ENCODE data around the gene GMCL2.

The GMCL2 gene

DNA sequence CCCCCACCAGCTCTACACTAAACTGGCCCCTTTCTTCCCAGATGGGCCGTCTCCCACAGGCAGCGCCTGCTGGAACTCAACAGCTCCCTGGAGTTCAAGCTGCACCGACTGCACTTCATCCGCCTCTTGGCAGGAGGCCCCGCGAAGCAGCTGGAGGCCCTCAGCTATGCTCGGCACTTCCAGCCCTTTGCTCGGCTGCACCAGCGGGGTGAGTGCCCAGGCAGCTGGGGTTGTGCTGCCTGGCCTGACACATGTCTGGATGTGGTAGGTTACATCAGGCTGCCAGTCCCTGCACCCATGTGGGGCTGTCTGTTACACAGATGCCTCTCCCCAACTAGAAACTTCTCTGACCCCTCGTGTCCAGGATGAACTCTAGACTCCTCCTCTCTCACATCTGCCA lies 43.3 kb downstream of the GMCL2 start:
- Mint-ChIP-seq H3K36me3 (ENCODE audit: low read depth) (peaks cover 66% of the 10 kb centered on the region), H3K27me3 (ENCODE audit: low read depth) (no peaks in the 10 kb centered on the region), H3K4me3 (peak overlapping the region in 1 of 3 experiments; percentile 17), H3K9me3 (no peaks in the 10 kb centered on the region), H3K4me1 (peaks cover 33% of the 10 kb centered on the region), H3K27ac (peak overlapping the region in 2 of 3 experiments; percentile 77 to 78)
- TF ChIP-seq, protein P1, sequence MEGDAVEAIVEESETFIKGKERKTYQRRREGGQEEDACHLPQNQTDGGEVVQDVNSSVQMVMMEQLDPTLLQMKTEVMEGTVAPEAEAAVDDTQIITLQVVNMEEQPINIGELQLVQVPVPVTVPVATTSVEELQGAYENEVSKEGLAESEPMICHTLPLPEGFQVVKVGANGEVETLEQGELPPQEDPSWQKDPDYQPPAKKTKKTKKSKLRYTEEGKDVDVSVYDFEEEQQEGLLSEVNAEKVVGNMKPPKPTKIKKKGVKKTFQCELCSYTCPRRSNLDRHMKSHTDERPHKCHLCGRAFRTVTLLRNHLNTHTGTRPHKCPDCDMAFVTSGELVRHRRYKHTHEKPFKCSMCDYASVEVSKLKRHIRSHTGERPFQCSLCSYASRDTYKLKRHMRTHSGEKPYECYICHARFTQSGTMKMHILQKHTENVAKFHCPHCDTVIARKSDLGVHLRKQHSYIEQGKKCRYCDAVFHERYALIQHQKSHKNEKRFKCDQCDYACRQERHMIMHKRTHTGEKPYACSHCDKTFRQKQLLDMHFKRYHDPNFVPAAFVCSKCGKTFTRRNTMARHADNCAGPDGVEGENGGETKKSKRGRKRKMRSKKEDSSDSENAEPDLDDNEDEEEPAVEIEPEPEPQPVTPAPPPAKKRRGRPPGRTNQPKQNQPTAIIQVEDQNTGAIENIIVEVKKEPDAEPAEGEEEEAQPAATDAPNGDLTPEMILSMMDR (IDR thresholded peaks at IDR 0.05; ENCODE audit: unreplicated experiment in 3 of 3): no peak

DNA sequence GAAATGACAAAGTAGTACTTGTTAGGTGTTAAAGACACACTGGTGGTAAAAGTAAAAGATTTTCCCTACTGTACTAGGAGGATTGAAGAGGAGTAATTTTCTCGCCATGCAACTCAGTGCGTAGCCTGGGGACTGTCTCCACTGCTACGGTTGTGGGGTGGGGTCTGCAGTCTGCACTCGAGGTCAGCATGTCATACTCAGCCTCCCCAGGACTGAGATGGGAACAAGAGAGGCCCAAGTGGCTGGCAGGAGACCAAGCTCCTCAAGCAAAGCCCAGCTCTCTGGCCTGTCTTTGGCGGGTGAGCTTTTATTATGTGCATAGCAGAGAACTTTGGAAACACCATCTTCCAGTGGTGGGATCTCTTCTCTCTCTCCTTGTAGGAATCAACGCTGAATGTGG lies 43.9 kb downstream of the GMCL2 start:
- peaks cover 29% of the 10 kb centered on the region for H3K4me1 Mint-ChIP-seq
- H3K36me3 Mint-ChIP-seq (ENCODE audit: low read depth): peaks cover 63% of the 10 kb centered on the region
- TF ChIP-seq, protein P1 (IDR thresholded peaks at IDR 0.05; ENCODE audit: unreplicated experiment in 3 of 3): no peak
- no peak overlapping the region for H3K4me3 Mint-ChIP-seq
- H3K9me3 Mint-ChIP-seq: no peaks in the 10 kb centered on the region
- H3K27ac Mint-ChIP-seq: peak overlapping the region in 2 of 3 experiments; percentile 77 to 78
- H3K27me3 Mint-ChIP-seq (ENCODE audit: low read depth): no peaks in the 10 kb centered on the region

DNA sequence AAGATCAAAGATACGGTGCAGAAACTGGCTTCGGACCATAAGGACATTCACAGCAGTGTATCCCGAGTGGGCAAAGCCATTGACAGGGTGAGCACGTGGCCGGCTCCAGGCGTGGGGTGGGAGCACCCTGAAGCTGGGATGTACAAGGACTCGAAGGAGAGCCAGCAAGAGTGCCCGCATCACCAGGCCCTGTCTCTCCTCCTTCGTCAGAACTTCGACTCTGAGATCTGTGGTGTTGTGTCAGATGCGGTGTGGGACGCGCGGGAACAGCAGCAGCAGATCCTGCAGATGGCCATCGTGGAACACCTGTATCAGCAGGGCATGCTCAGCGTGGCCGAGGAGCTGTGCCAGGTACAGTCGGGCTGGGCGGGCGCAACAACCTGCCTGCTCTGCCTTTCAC lies 44.5 kb downstream of the GMCL2 start:
- Mint-ChIP-seq H3K36me3 (ENCODE audit: low read depth) (peaks cover 58% of the 10 kb centered on the region), H3K27me3 (ENCODE audit: low read depth) (no peaks in the 10 kb centered on the region), H3K9me3 (no peaks in the 10 kb centered on the region), H3K4me3 (no peak overlapping the region), H3K27ac (peak overlapping the region in 1 of 3 experiments; percentile 77), H3K4me1 (peaks cover 28% of the 10 kb centered on the region)
- TF ChIP-seq, protein P1 (IDR thresholded peaks at IDR 0.05; ENCODE audit: unreplicated experiment in 3 of 3): no peak

DNA sequence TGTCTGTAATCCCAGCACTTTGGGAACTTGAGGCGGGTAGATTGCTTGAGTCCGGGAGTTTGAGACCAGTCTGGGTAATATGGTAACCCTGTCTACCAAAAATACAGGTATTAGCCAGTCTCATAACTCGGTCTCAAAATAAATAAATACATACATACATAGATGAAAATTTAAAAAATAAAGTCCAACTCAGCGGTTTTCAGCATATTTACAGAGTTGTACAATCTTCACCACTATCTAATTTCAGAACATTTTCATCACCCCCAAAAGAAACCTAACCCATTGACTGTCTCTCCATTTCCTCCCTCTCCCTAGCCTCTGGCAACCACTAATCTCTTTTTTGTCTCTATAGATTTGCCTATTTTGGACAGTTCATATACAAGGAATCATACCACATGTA lies 45.6 kb downstream of the GMCL2 start:
- H3K27me3 Mint-ChIP-seq (ENCODE audit: low read depth): no peaks in the 10 kb centered on the region
- H3K36me3 Mint-ChIP-seq (ENCODE audit: low read depth): peaks cover 48% of the 10 kb centered on the region
- peaks cover 28% of the 10 kb centered on the region for H3K4me1 Mint-ChIP-seq
- TF ChIP-seq, protein P1 (IDR thresholded peaks at IDR 0.05; ENCODE audit: unreplicated experiment in 3 of 3): no peak
- no peaks in the 10 kb centered on the region for H3K9me3 Mint-ChIP-seq
- H3K4me3 Mint-ChIP-seq: no peak overlapping the region
- no peak overlapping the region for H3K27ac Mint-ChIP-seq

DNA sequence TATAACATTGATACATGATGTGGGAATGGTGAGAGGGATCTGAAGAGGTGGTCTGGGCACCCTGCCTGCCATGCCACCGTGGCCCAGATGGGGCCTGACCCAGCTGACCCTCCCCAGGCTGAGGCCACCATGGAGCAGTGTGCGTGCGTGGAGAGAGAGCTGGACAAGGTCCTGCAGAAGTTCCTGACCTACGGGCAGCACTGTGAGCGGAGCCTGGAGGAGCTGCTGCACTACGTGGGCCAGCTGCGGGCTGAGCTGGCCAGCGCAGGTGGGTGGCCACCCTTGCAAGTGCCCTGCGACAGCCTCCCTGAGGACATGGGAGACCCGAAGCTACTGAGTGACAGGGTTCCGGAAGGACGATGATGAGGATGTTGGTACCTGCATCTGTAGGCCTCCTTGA lies 49.2 kb downstream of the GMCL2 start:
- peaks cover 14% of the 10 kb centered on the region for H3K4me1 Mint-ChIP-seq
- H3K9me3 Mint-ChIP-seq: no peaks in the 10 kb centered on the region
- H3K4me3 Mint-ChIP-seq: no peak overlapping the region
- peaks cover 32% of the 10 kb centered on the region for H3K36me3 Mint-ChIP-seq (ENCODE audit: low read depth)
- TF ChIP-seq, protein P1 (IDR thresholded peaks at IDR 0.05; ENCODE audit: unreplicated experiment in 3 of 3): no peak
- no peaks in the 10 kb centered on the region for H3K27me3 Mint-ChIP-seq (ENCODE audit: low read depth)
- H3K27ac Mint-ChIP-seq: no peak overlapping the region

DNA sequence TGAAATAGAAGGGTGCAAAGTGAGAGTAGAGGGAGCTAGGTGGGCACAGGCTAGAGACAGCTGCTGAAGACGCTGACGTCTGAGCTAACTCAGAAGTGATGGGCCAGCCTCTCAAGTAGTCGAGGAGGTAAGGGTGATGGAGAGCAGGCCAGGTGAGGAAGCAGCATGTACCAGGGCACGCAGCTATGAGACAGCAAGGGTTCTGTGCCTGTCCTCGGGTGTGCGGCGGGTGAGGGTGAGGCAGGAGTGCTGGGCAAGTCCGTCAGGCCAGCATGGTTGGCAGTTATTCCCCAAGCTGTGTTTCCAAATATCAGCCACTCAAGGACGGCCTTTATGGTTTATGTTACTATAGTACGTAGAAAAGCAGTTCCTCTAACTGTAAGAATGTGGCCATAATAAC lies 50.2 kb downstream of the GMCL2 start:
- peaks cover 5% of the 10 kb centered on the region for H3K4me1 Mint-ChIP-seq
- H3K27ac Mint-ChIP-seq: no peak overlapping the region
- TF ChIP-seq, protein P1 (IDR thresholded peaks at IDR 0.05; ENCODE audit: unreplicated experiment in 3 of 3): no peak
- peaks cover 25% of the 10 kb centered on the region for H3K36me3 Mint-ChIP-seq (ENCODE audit: low read depth)
- no peak overlapping the region for H3K4me3 Mint-ChIP-seq
- H3K27me3 Mint-ChIP-seq (ENCODE audit: low read depth): no peaks in the 10 kb centered on the region
- H3K9me3 Mint-ChIP-seq: no peaks in the 10 kb centered on the region
